ENCODE data around the gene RNF212B.

- TF ChIP-seq CTCF (IDR thresholded peaks at IDR 0.05) (no peak), POLR2A (IDR thresholded peaks at IDR 0.05) (no peak)
Measured at GRCh38 chr14:23215421-23215820, 22.3 kb upstream of the RNF212B start.
